ENCODE data around the gene MYDGF.

- TF ChIP-seq, protein P1, sequence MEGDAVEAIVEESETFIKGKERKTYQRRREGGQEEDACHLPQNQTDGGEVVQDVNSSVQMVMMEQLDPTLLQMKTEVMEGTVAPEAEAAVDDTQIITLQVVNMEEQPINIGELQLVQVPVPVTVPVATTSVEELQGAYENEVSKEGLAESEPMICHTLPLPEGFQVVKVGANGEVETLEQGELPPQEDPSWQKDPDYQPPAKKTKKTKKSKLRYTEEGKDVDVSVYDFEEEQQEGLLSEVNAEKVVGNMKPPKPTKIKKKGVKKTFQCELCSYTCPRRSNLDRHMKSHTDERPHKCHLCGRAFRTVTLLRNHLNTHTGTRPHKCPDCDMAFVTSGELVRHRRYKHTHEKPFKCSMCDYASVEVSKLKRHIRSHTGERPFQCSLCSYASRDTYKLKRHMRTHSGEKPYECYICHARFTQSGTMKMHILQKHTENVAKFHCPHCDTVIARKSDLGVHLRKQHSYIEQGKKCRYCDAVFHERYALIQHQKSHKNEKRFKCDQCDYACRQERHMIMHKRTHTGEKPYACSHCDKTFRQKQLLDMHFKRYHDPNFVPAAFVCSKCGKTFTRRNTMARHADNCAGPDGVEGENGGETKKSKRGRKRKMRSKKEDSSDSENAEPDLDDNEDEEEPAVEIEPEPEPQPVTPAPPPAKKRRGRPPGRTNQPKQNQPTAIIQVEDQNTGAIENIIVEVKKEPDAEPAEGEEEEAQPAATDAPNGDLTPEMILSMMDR (IDR thresholded peaks at IDR 0.05): peak in 1 of 5 experiments; percentile 27
- TF ChIP-seq POLR2A (IDR thresholded peaks at IDR 0.05): no peak
These were observed 22.2 kb downstream of the MYDGF start for GRCh38 chr19:4647676-4648644.
